Upper lobe of left lung (tissue), 6 donors: Measurements from ENCODE around the gene DIO3. TPM values are rescaled to one million over a fixed set of nuclear protein-coding genes. Genes with fewer than 3 reads are reported as not detected.

Experiments used
- ATAC-seq, 2 donors: fragments of 200-7000 bp; cut with Tn5 transposase; one replicate each; pipeline ENCODE4 v1.9.1; 2022; ENCODE audit warnings: mild to moderate bottlenecking in 2 of 2, moderate library complexity in 2 of 2; ENCODE audit not compliant: low FRiP score in 2 of 2
- DNase-seq, 2 donors: peaks; one replicate each; pipeline ENCODE4 v3.0.0-alpha.2; 2019 to 2020
- H3K27ac ChIP-seq, 4 donors: fragments of 200-600 bp; sonication (generic); one replicate each; pipeline ENCODE4 v1.5.1; 2016 to 2019
- H3K27me3 ChIP-seq, 4 donors: fragments of 200-600 bp; sonication (generic); one replicate each; pipeline ENCODE4 v1.5.1; 2017 to 2019
- H3K36me3 ChIP-seq, 4 donors: fragments of 200-600 bp; sonication (generic); one replicate each; pipeline ENCODE4 v1.5.1; 2016 to 2019
- H3K4me1 ChIP-seq, 4 donors: fragments of 200-600 bp; sonication (generic); one replicate each; pipeline ENCODE4 v1.5.1; 2018 to 2019
- H3K4me3 ChIP-seq, 4 donors: fragments of 200-600 bp; sonication (generic); one replicate each; pipeline ENCODE4 v1.5.1; 2017 to 2019; ENCODE audit warnings: mild to moderate bottlenecking in 2 of 4, moderate library complexity in 1 of 4
- H3K9me3 ChIP-seq, 4 donors: fragments of 200-600 bp; sonication (generic); one replicate each; pipeline ENCODE4 v1.5.1; 2018 to 2019
- EP300 ChIP-seq, 4 donors: sonication (generic); formaldehyde crosslinking; IDR thresholded peaks; one replicate each; pipeline ENCODE4 v1.5.1; 2017; ENCODE audit warnings: antibody characterized with exemption in 4 of 4, control low read depth in 2 of 4
- POLR2A ChIP-seq, 4 donors: fragments of 450-650 bp; IDR thresholded peaks; one replicate each; pipeline ENCODE4 v1.5.1; 2016 to 2017; ENCODE audit warnings: antibody characterized with exemption in 4 of 4, mild to moderate bottlenecking in 2 of 4
- POLR2AphosphoS5 ChIP-seq, 2 donors: sonication (generic); formaldehyde crosslinking; IDR thresholded peaks; one replicate each; pipeline ENCODE4 v1.5.1; 2017; ENCODE audit warnings: antibody characterized with exemption in 2 of 2
- WGBS, 2 donors: methylation state at CpG; one replicate each; pipeline ENCODE4 v1.1.5; 2017 to 2018; 5-methylcytosine and 5-hydroxymethylcytosine counted together
- total RNA-seq, 6 donors: library from RNA; depleted of rRNA in 4 of 6; stranded (reverse); fragments of >200 nt in 4 of 6; gene quantifications; one replicate each; pipeline versions ENCODE4 v1.1.0 to v1.2.1, GENCODE V29; 2016 to 2021
- TF ChIP-seq, protein P1 (sequence below), 6 experiments: fragments of 450-650 bp in 4 of 6; fragments of 200-600 bp in 2 of 6; sonication (generic) in 2 of 6; IDR thresholded peaks; one replicate each; pipeline ENCODE4 v1.5.1; 2016 to 2019; ENCODE audit warnings: antibody characterized with exemption in 6 of 6
- donor health status: DM: no; HTN: no; CAD: no; lungs with moderate emphysema.
- donor health status: DM: no; HTN: yes; CAD: no; lungs with severe emphysema.

The DIO3 gene
- total RNA-seq, 6 donors from 2014 or later: 0.30 to 3.6 (median 1.9) TPM

DNA sequence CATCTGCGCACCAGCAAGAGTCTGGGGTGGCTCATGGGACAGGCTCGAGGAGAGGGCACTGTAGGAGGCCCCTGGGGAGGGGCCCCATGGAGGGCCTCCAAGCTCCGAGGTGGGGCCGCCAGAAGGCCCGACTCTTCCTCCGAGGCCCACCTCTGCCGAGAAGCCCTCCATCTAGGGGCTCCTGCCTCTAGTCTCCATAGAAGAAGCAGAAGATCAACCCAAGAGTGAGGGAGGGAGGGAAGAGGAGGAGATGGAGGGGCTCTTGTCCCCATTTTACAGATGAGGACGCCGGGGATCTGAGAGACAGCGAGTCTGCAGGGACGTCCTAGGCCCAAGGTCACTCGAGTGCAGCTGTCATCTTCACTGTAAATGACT, 41.2 kb downstream of the DIO3 start:
- no peak overlapping the region for H3K4me3 ChIP-seq
- no peaks in the 10 kb centered on the region for H3K9me3 ChIP-seq
- ATAC-seq (peak in 1 of 2 donors; percentile 4), DNase-seq (no peak)
- H3K4me1 ChIP-seq: no peaks in the 10 kb centered on the region
- no peak overlapping the region for H3K27ac ChIP-seq
- no peaks in the 10 kb centered on the region for H3K27me3 ChIP-seq
- TF ChIP-seq, protein P1, sequence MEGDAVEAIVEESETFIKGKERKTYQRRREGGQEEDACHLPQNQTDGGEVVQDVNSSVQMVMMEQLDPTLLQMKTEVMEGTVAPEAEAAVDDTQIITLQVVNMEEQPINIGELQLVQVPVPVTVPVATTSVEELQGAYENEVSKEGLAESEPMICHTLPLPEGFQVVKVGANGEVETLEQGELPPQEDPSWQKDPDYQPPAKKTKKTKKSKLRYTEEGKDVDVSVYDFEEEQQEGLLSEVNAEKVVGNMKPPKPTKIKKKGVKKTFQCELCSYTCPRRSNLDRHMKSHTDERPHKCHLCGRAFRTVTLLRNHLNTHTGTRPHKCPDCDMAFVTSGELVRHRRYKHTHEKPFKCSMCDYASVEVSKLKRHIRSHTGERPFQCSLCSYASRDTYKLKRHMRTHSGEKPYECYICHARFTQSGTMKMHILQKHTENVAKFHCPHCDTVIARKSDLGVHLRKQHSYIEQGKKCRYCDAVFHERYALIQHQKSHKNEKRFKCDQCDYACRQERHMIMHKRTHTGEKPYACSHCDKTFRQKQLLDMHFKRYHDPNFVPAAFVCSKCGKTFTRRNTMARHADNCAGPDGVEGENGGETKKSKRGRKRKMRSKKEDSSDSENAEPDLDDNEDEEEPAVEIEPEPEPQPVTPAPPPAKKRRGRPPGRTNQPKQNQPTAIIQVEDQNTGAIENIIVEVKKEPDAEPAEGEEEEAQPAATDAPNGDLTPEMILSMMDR (IDR thresholded peaks at IDR 0.05): no peak
- no peak for TF ChIP-seq POLR2AphosphoS5 (IDR thresholded peaks at IDR 0.05)
- no peak for TF ChIP-seq EP300 (IDR thresholded peaks at IDR 0.05)
- TF ChIP-seq POLR2A (IDR thresholded peaks at IDR 0.05): no peak
- no peaks in the 10 kb centered on the region for H3K36me3 ChIP-seq
- WGBS, 2 donors: 93 to 94% methylated on average over 9 to 11 of the region's 12 CpGs

DNA sequence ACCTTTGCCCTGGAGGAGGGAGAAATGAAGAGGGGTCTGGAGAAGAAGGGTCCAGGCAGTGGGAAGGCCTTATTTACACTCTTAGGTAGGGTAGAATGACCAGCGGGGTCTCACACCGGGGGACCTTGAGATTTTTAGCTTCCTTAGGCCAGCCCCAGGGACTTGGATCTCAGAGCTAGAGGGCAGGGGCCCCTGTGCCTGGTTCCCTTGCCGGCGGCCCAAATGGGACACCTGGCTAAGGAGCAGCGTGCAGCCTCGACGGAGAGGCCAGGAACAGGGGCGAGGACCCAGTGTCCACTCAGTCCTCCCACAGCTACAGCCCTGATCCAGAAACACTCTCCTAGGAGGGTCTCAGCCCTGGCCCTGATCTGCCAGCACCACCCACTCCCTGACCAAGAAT, 41.8 kb downstream of the DIO3 start:
- no peak for ATAC-seq
- no peaks in the 10 kb centered on the region for H3K36me3 ChIP-seq
- no peaks in the 10 kb centered on the region for H3K4me1 ChIP-seq
- H3K9me3 ChIP-seq: no peaks in the 10 kb centered on the region
- 87 to 89% methylated on average over 3 to 8 of the region's 8 CpGs for WGBS, 2 donors
- DNase-seq: no peak
- no peaks in the 10 kb centered on the region for H3K27me3 ChIP-seq
- no peak overlapping the region for H3K4me3 ChIP-seq
- H3K27ac ChIP-seq: no peak overlapping the region
- TF ChIP-seq POLR2A (IDR thresholded peaks at IDR 0.05) (no peak), POLR2AphosphoS5 (IDR thresholded peaks at IDR 0.05) (no peak), EP300 (IDR thresholded peaks at IDR 0.05) (no peak)
- TF ChIP-seq, protein P1 (IDR thresholded peaks at IDR 0.05): no peak

DNA sequence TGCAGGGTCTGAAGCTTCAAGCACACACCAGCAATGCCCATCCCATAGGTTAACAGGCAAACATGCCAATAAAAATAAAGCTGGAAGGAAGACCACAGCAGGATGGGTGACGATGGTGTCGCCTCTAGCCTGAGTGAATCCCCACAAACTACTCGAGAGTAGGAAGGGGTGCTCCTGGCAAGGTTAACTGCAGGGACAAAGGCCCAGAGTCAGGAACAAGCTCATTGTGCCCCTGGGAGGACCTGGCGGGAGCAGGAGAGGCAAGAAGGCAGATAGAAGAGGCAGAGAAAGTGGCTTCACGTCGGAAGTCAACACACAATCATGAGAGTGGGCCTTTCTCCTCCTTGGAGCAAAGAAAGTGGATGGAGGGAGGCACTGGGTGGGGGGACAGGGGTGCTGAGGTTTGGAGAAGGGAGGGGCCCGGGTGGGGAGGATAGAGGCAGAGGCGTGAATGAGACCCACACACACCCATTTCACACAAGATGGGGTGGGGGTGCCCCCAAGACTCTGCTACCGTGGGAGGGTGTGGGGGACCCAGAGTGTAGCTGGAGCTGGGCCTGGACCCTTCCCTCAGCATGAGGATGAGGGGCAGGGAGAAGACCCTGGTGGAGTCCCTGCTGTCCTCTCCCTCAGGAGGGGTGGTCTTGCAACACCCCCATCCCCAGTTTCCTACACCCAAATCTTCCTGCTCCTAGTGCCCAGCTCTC, 43.1 kb downstream of the DIO3 start:
- ATAC-seq (peak; percentile 15 to 41), DNase-seq (no peak)
- TF ChIP-seq EP300 (IDR thresholded peaks at IDR 0.05) (no peak), POLR2AphosphoS5 (IDR thresholded peaks at IDR 0.05) (no peak), POLR2A (IDR thresholded peaks at IDR 0.05) (no peak)
- TF ChIP-seq, protein P1 (IDR thresholded peaks at IDR 0.05): no peak
- H3K4me3 ChIP-seq: no peak overlapping the region
- no peaks in the 10 kb centered on the region for H3K9me3 ChIP-seq
- no peaks in the 10 kb centered on the region for H3K27me3 ChIP-seq
- H3K4me1 ChIP-seq: no peaks in the 10 kb centered on the region
- no peak overlapping the region for H3K27ac ChIP-seq
- 85 to 90% methylated on average over 9 of the region's 9 CpGs for WGBS, 2 donors
- no peaks in the 10 kb centered on the region for H3K36me3 ChIP-seq

DNA sequence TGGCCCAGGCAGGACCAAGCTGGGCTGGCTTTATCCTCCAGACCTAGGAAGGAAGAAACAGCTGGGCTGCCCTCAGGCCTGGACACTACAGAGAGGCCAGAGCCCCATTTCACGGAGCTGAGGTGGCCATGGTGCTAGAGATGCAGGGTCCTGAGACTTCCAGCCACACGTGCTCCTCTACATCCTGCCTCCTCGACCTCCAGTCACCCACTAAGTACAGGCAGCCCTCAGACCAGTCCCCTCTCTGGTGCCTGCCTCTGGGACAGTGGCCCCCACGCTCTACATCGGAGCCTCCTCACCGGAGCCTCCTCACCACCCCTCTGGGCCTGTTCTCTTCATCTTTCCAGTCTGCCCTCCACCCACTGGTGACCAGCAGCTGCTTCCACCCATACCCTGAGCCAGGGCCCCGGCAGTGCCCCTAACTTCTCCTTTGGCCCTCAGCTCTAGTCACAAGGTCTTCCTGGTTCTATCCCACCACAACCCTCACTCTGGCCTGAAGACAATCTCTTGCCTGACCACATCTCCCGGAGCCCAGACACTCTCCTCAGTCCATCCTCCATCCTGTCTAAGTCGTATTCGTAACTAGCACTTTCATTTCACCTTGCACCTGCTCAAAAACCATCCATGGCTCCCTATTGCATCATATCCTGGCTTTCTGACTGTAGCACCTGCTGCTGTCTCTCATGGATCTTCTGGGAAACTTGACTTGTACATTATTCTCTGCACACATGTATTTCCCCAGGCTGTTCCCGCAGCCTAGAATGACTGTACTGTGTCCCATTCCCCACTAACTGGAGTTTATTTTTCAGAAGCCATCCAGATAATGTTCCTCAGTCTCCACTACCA, 43.9 kb downstream of the DIO3 start:
- H3K27me3 ChIP-seq: no peaks in the 10 kb centered on the region
- TF ChIP-seq EP300 (IDR thresholded peaks at IDR 0.05) (no peak), POLR2A (IDR thresholded peaks at IDR 0.05) (no peak), POLR2AphosphoS5 (IDR thresholded peaks at IDR 0.05) (no peak)
- TF ChIP-seq, protein P1 (IDR thresholded peaks at IDR 0.05): no peak
- no peak overlapping the region for H3K4me3 ChIP-seq
- DNase-seq (no peak), ATAC-seq (no peak)
- no peaks in the 10 kb centered on the region for H3K36me3 ChIP-seq
- no peak overlapping the region for H3K27ac ChIP-seq
- WGBS, 2 donors: 86 to 88% methylated on average over 10 to 11 of the region's 11 CpGs
- H3K4me1 ChIP-seq: no peaks in the 10 kb centered on the region
- H3K9me3 ChIP-seq: no peaks in the 10 kb centered on the region
